Keratinocyte (primary cell): ENCODE results near the gene PRKCA.

Source experiments
- EZH2 ChIP-seq: IDR thresholded peaks from one replicate; pipeline ENCODE4 v1.6.1; 2012; ENCODE audit warnings: inconsistent platforms, mild to moderate bottlenecking, low read length, moderate library complexity
- TF ChIP-seq, protein P1 (sequence below), 3 experiments: IDR thresholded peaks in 1 of 3; conservative IDR thresholded peaks in 1 of 3; optimal IDR thresholded peaks in 1 of 3; 2 replicates in 2 of 3; 3 replicates in 1 of 3; pipeline versions ENCODE3 to v1.5.1; 2011; ENCODE audit warnings: low read length in 3 of 3, mild to moderate bottlenecking in 3 of 3, moderate library complexity in 2 of 3, control low read depth in 1 of 3, inconsistent platforms in 1 of 3; ENCODE audit not compliant: insufficient read depth in 2 of 3; ENCODE audit errors: extremely low read depth in 1 of 3

DNA sequence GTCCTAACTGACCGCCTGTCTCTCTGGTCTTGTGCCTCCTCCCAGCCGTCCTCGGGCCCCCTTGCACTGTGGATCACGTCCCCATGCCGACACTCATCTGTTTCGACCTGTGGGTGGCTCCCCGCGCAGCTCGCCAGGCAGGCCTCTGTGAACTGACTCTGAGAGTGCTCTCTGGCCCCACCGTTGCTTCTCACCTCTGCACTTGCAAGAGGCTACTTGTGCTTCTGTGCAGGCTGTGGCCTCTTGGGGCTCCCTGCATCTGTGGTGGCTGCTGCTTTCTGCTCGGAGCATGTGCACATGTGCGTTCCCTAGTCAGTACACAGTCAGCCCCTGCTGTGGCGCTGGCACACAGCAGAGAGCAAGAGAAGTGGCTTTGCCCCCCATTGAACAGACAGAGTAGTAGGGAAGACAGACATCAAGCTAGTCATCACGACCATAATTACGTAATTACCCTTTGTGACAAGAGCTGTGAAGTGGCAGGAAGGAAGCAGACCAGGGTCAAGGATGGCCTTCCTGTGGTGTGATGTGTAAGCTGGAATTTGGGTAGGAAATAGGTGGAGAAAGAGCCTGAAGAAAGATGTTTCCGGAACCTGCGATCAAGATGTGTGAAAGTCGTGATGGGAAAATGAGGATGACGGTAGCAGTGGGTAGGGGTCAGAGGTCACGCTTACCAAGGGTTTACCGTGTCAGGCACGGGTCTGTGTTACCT lies 276.5 kb downstream of the PRKCA start:
- TF ChIP-seq, protein P1, sequence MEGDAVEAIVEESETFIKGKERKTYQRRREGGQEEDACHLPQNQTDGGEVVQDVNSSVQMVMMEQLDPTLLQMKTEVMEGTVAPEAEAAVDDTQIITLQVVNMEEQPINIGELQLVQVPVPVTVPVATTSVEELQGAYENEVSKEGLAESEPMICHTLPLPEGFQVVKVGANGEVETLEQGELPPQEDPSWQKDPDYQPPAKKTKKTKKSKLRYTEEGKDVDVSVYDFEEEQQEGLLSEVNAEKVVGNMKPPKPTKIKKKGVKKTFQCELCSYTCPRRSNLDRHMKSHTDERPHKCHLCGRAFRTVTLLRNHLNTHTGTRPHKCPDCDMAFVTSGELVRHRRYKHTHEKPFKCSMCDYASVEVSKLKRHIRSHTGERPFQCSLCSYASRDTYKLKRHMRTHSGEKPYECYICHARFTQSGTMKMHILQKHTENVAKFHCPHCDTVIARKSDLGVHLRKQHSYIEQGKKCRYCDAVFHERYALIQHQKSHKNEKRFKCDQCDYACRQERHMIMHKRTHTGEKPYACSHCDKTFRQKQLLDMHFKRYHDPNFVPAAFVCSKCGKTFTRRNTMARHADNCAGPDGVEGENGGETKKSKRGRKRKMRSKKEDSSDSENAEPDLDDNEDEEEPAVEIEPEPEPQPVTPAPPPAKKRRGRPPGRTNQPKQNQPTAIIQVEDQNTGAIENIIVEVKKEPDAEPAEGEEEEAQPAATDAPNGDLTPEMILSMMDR (optimal IDR thresholded peaks at IDR 0.05 in 1 of 3, IDR thresholded peaks at IDR 0.05 in 1 of 3, conservative IDR thresholded peaks at IDR 0.05 in 1 of 3; ENCODE audit: extremely low read depth in 1 of 3, insufficient read depth in 2 of 3, low read length in 3 of 3): no peak
- no peak for TF ChIP-seq EZH2
